SHP77 treated with DMSO at 0.1 percent for 48 hours (cell line): ENCODE measurements around the gene ZBTB40.

Experiments used
- DNase-seq: peaks from one replicate; lab custom pipeline; 2025; lab: John Stamatoyannopoulos, UW

The ZBTB40 gene

GRCh38 chr1:22465671-22466070, 14.0 kb downstream of the ZBTB40 start:
- no peak for DNase-seq

- DNase-seq = no peak
These were observed 18.6 kb downstream of the ZBTB40 start for GRCh38 chr1:22470227-22470626.

GRCh38 chr1:22471078-22471477, 19.4 kb downstream of the ZBTB40 start:
- DNase-seq = no peak

GRCh38 chr1:22471610-22472009, 20.0 kb downstream of the ZBTB40 start:
- no peak for DNase-seq

- DNase-seq = no peak
These were observed 20.9 kb downstream of the ZBTB40 start for GRCh38 chr1:22472596-22472995.

GRCh38 chr1:22473952-22474351, 22.3 kb downstream of the ZBTB40 start:
- no peak for DNase-seq

- no peak for DNase-seq
These were observed 24.9 kb downstream of the ZBTB40 start for GRCh38 chr1:22476566-22476965.

- no peak for DNase-seq
These were observed 31.5 kb downstream of the ZBTB40 start for GRCh38 chr1:22483121-22483520.

GRCh38 chr1:22484706-22485345, 33.2 kb downstream of the ZBTB40 start:
- no peak for DNase-seq

GRCh38 chr1:22485431-22485830, 33.8 kb downstream of the ZBTB40 start:
- no peak for DNase-seq

GRCh38 chr1:22487781-22488180, 36.1 kb downstream of the ZBTB40 start:
- DNase-seq = no peak

- no peak for DNase-seq
These were observed 36.7 kb downstream of the ZBTB40 start for GRCh38 chr1:22488319-22488718.

- no peak for DNase-seq
These were observed 37.6 kb downstream of the ZBTB40 start for GRCh38 chr1:22489278-22489677.

GRCh38 chr1:22489823-22490222, 38.2 kb downstream of the ZBTB40 start:
- DNase-seq = no peak

- no peak for DNase-seq
These were observed 38.7 kb downstream of the ZBTB40 start for GRCh38 chr1:22490309-22490708.

- DNase-seq = no peak
These were observed 40.5 kb downstream of the ZBTB40 start for GRCh38 chr1:22491995-22492715.

- no peak for DNase-seq
These were observed 42.5 kb downstream of the ZBTB40 start for GRCh38 chr1:22494144-22494543.

- DNase-seq = no peak
These were observed 43.4 kb downstream of the ZBTB40 start for GRCh38 chr1:22494943-22495579.

GRCh38 chr1:22496536-22497160, 45.0 kb downstream of the ZBTB40 start:
- DNase-seq = no peak

GRCh38 chr1:22498463-22498862, 46.8 kb downstream of the ZBTB40 start:
- no peak for DNase-seq

GRCh38 chr1:22500058-22500457, 48.4 kb downstream of the ZBTB40 start:
- no peak for DNase-seq

GRCh38 chr1:22500471-22500870, 48.8 kb downstream of the ZBTB40 start:
- peak; percentile 48 for DNase-seq

- no peak for DNase-seq
These were observed 50.6 kb downstream of the ZBTB40 start for GRCh38 chr1:22502202-22502601.
